Frontal cortex (tissue), 4 donors: ENCODE data around the gene GMEB1. TPM values are rescaled to one million over a fixed set of nuclear protein-coding genes. Genes with fewer than 3 reads are reported as not detected.
A peak's percentile ranks its signal among the peaks of the same experiment; 100 is the strongest.
"Not testable (repeated sequence)": the region's sequence is repeated elsewhere in the genome, so short reads cannot be mapped to it uniquely, and the experiment has no call there.

Source experiments
- DNase-seq, 2 donors: peaks; one replicate each; pipeline ENCODE4 v3.0.0; 2012; ENCODE audit warnings: low spot score in 2 of 2
- FAIRE-seq: peaks from 2 replicates; lab custom pipeline; 2012; peaks lifted over from hg19 to GRCh38; lab: Jason Lieb, UNC
- total RNA-seq: library from RNA; depleted of rRNA; stranded (reverse); fragments of >200 nt; gene quantifications from one replicate; pipeline ENCODE4 v1.2.3, GENCODE V29; 2014
- donor health status: control.
- donor health status: control.
- donor health status: control.

GMEB1 gene
- total RNA-seq, 1 donor from 2014 or later = 12.6 TPM

GRCh38 chr1:28668956-28669723 lies 556 bp downstream of the GMEB1 start:
- no peak for FAIRE-seq
- no peak for DNase-seq

- FAIRE-seq = no peak
- no peak for DNase-seq
Measured at GRCh38 chr1:28671254-28671780, 2.7 kb downstream of the GMEB1 start.

- not testable (repeated sequence) for DNase-seq, FAIRE-seq
Measured at GRCh38 chr1:28672971-28673370, 4.4 kb downstream of the GMEB1 start.

- DNase-seq = no peak
- no peak for FAIRE-seq
Measured at GRCh38 chr1:28675924-28676257, 7.3 kb downstream of the GMEB1 start.

GRCh38 chr1:28680151-28680550 lies 11.6 kb downstream of the GMEB1 start:
- FAIRE-seq = no peak
- no peak for DNase-seq

- no peak for DNase-seq
- FAIRE-seq = no peak
Measured at GRCh38 chr1:28682840-28683239, 14.3 kb downstream of the GMEB1 start.

- DNase-seq (no peak), FAIRE-seq (no peak)
Measured at GRCh38 chr1:28684937-28685336, 16.4 kb downstream of the GMEB1 start.

GRCh38 chr1:28691627-28692026 lies 23.0 kb downstream of the GMEB1 start:
- FAIRE-seq, DNase-seq: not testable (repeated sequence)

- FAIRE-seq (peak; percentile 64), DNase-seq (no peak)
Measured at GRCh38 chr1:28703629-28704028, 35.0 kb downstream of the GMEB1 start.

GRCh38 chr1:28716336-28716735 lies 47.8 kb downstream of the GMEB1 start:
- FAIRE-seq = no peak
- peak in 1 of 2 donors; percentile 21 for DNase-seq

GRCh38 chr1:28718166-28718565 lies 49.6 kb downstream of the GMEB1 start:
- no peak for DNase-seq
- FAIRE-seq = no peak

GRCh38 chr1:28718586-28719331 lies 50.2 kb downstream of the GMEB1 start:
- DNase-seq (no peak), FAIRE-seq (no peak)

- no peak for DNase-seq
- no peak for FAIRE-seq
Measured at GRCh38 chr1:28719332-28719619, 50.7 kb downstream of the GMEB1 start.

GRCh38 chr1:28720376-28720775 lies 51.8 kb downstream of the GMEB1 start:
- DNase-seq = no peak
- FAIRE-seq = no peak

GRCh38 chr1:28721927-28722326 lies 53.3 kb downstream of the GMEB1 start:
- not testable (repeated sequence) for DNase-seq, FAIRE-seq

GRCh38 chr1:28725365-28725764 lies 56.8 kb downstream of the GMEB1 start:
- not testable (repeated sequence) for DNase-seq, FAIRE-seq

GRCh38 chr1:28735961-28736449 lies 67.4 kb downstream of the GMEB1 start:
- FAIRE-seq (no peak), DNase-seq (peak in 1 of 2 donors; percentile 49)

- DNase-seq (peak; percentile 91 to 92), FAIRE-seq (no peak)
Measured at GRCh38 chr1:28736450-28737306, 68.1 kb downstream of the GMEB1 start, which contains the start of gene YTHDF2. Gene YTHDF2 (plus strand): TSS chr1:28736940. CDS start chr1:28737121, 181 bp downstream.

- FAIRE-seq = no peak
Measured at GRCh38 chr1:28737307-28738132, 68.9 kb downstream of the GMEB1 start.

More at GRCh38 chr1:28737307-28738132, 68.9 kb downstream of the GMEB1 start:
- DNase-seq = peak in 1 of 2 donors; percentile 50
